HG03066 (cell line): ENCODE data around the gene ZNF414.
"Not testable (repeated sequence)": the region's sequence is repeated elsewhere in the genome, so short reads cannot be mapped to it uniquely, and the experiment has no call there.

ENCODE experiments used
- ATAC-seq: cut with Tn5 transposase; IDR thresholded peaks from one replicate; pipeline ENCODE4 v1.9.1; 2021; ENCODE audit warnings: low read depth; ENCODE audit not compliant: unreplicated experiment

The ZNF414 gene, protein sequence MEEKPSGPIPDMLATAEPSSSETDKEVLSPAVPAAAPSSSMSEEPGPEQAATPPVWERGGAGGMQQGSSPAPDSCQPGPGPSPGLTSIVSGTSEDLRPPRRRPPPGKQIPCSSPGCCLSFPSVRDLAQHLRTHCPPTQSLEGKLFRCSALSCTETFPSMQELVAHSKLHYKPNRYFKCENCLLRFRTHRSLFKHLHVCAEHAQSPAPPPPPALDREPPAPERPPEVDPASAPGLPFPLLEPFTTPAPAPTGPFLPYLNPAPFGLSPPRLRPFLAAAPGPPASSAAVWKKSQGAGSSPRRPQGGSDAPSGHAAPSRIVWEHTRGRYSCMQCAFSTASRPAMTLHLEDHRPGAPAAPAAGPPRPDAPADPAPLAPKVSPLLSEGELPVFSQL

DNA sequence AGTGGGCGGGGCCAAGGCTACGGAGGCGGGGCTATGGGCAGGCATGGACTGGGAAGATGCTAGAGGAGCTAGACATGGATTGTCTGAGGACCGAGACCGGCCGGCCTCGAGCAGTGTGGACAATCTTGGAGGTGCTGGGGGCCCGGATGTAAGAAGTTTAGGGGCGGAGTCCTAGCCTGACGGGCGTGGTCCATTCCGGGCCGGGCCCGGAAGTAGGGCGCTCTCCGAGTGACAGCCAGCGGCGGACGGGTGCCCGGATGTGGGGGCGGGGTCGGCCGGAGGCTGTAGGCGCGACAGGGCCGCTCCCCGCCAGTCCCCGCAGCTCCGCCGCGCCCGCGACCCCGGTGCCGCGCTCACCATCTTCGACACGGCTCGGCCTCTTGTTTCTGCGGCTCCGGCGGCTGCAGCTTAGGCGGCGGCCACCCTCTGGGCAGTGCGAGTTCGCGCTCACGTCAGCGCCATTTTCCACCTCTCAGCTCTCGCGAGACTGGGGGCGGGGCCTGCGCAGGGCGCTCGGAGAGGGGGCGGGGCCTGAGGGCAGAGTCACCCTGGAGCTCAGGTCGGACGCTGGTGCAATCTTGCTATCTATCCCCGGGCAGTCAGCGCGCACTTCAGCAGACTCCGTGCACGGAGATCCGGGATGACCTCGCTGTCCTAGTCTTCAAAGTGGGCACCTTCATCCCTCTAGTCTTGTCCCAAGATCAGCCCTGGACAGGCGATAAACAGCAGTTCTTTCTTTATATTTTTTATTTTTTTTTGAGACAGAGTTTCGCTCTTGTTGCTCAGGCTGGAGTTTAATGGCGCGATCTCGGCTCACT, at the start of gene ZNF414:
ZNF414 (minus strand) TSS at position 481 of the 818 bp plus-strand sequence; CDS start at position 360, 121 bp downstream.
- peak; percentile 91 for ATAC-seq

DNA sequence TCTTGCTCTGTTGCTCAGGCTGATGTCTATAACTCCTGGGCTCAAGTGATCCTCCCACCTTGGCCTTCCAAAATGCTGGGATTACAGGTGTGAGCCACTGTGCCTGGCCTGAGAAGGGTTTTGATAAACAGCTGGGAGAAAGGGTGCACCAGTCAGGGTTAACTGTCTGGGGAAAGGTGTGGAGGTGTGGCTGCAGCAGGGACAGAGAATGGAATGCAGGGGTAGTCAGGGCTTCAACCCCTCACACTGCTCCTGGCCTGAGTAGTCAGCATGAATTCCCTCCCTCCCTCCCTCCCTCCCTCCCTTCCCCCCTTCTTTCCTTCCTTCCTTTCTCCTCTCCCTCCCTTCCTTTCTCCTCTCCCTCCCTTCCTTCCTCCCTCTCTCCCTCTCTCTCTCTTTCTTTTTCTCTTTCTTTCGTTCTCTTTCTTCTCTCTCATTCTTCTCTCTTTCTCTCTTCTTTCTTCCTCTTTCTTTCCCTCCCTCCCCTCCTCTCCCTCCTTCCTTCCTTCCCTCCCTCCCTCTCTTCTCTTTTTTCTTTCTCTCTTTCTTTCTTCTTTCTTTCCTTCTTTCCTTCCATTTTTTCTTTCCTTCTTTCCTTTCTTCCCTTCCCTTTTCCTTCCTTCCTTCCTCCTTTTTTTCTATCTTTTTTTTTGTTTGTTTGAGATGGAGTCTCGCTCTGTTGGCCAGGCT, 47.3 kb upstream of the ZNF414 start:
- no peak for ATAC-seq

DNA sequence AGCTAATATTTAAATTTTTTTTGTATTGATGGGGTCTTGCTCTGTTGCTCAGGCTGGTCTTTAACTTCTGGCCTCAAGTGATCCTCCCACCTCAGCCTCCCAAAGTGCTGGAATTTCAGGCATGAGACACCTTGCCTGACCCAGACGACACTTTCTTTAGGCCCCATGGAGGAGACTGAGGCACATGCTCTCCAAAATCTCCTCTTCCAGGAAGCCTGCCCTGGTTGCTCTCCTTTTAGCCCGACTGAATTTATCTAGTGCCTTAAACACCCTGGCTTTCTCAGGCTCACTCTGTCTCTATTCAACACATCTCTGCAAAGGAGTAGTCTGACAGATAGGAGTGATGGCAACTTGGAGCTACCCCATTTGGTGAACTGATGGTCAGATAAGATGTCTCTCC, 44.4 kb upstream of the ZNF414 start:
- no peak for ATAC-seq

DNA sequence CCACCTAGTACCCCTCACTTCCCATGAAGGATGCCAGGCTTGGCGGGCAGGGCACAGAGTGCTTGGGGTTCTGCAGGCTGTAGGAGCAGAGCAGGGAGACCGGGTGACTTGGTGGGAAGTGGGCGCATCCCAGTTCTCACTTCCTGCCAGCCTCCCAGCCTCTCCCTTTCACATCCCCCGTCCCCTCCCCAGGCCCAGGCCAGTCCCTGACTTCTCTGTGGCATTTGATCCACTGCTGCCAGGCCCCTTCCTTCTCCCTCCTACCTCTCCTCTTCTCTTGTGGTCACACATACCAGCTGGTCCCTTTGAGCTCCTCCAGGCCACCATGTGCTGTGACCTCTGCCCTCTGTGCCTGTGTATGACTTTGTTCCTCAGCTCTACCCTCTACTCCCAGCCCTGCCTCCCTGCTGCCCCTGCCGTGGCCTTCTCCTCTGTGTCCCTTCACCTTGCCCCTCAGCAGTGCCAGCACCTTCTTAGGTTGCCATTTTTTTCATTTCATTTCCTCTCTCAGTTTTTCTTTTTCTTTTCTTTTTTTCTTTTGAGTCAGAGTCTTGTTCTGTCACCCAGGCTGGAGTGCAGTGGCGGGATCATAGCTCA, 43.8 kb upstream of the ZNF414 start:
- ATAC-seq: no peak

DNA sequence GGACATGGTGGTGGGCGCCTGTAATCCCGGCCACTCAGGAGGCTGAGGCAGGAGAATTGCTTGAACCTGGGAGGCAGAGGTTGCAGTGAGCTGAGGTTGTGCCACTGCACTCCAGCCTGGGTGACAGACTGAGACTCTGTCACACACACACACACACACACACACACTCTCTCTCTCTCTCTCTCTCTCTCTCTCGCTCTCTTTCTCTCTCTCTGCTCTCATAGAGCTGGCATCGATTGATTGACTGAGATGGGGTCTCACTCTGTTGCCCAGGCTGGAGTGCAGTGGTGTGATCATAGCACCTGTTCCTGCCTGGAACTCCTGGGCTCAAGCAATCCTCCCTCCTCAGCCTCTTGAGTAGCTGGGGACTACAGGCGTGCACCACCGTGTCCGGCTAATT, 39.8 kb upstream of the ZNF414 start:
- ATAC-seq: not testable (repeated sequence)

DNA sequence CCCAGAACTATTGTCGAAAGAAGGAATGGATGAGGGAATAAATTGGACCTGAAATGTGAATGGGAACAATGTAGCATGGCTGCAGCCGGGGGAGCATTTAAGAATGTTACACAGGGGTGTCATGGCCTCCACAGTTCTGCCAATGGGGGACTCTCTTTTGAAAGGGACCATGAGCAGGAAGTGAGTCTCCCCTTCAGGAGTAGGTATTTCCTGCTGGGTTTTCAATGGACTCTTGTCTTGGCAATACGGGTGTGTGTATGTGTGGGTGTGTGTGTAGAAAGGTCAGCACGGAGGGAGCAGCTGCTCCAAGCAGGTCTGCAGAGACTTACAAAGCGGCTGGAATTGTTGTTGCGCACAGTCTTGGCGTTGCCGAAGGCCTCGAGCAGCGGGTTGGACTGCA, 38.8 kb upstream of the ZNF414 start:
- ATAC-seq: no peak

DNA sequence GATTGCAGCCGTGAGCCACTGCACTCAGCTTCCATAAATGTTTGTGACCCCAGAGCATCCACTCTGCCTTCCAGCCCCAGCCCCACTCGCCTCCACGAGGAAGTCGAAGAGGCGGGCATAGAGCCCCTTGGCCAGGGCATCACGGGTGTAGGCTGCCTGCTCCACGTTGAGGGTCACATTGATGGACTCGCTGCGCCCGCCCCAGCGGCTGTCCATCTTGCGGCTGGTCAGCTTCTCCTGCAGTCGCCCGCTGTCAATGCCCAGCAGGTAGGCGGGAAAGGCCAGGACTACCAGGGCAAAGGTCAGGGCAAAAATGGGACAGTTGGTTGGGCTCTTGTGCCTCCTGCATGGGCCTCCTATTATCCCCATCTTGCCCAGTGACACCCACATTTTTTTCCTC, 36.1 kb upstream of the ZNF414 start:
- ATAC-seq: no peak

DNA sequence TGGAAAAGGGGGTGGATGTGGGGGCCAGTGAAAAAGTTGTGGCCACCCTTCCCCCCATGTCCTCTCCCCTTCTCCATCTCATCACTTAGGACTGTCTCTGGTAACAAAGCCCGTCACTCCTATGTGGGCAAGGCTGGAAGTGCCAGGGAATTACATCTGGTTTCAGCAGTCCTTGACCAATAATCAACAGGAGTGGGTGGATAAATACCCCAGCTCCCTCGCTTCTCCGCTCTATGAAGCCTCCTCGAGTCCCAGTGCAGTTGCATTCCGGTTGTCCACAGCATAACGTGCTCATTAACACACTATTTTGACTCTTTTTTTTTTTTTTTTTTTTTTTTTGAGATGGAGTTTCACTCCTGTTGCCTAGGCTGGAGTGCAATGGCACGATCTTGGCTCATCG, 31.8 kb upstream of the ZNF414 start:
- ATAC-seq: no peak

DNA sequence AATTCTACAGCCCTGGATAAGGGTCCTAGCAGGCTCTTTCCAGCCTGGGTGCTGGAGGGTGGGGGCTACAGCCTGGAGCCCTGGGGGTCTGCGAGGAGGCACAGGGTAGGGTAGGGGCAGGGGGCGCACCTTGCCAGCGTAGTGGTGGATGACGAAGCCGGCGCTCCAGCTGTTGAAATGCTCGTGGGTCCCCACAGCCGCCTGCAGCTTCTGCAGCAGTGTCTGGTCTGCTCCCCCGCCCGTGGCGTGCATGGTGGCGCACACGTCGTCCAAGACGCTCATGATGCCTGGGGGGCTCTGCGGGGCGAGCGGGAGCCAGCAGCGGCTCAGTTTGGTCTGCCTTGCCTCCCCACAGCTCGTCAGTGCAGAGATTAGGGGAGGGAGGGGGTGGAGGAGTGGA, 30.2 kb upstream of the ZNF414 start:
- ATAC-seq: no peak

DNA sequence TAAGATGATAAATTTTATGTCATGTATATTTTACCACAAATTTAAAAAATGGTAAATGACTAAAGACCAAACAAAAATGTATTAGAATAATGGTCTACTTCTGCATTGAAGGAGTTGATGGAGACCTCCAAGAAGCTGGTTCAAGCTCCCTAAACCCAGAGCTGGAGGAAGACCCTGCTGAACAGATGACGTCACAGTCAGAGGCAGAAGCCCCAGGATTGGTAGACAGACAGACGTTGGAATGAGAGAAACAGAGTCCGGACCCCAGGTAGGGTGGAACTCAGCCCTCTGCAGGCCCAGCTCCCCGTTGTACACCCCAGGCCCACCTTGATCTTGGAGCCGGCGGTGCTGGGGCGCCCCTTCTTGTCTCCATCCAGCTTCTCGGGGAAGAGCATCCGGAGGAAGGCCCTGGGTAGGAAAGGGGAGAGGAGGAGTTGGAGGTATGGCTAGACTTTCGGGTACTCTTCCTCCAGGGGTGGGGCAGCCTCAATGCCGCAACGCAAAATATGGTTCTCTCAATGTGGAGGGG, 25.7 kb upstream of the ZNF414 start:
- ATAC-seq: no peak

DNA sequence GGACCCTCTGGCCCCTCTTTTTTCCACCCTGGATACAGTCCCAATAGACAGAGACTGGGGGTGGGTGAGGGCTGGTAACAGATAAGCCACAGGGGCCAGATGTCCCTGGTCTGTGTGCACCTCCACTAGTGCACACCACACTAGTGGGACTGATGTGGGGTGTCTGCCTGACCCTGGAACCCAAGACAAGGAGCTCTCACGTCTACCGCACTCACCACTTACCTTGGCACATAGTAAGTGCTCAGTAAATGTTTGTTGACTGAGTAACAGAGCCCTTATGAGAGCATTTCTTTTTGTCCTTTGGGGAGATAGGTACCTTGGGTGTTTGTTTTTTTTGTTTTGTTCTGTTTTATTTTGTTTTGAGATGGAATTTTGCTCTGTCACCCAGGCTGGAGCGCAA, 23.1 kb upstream of the ZNF414 start:
- no peak for ATAC-seq

DNA sequence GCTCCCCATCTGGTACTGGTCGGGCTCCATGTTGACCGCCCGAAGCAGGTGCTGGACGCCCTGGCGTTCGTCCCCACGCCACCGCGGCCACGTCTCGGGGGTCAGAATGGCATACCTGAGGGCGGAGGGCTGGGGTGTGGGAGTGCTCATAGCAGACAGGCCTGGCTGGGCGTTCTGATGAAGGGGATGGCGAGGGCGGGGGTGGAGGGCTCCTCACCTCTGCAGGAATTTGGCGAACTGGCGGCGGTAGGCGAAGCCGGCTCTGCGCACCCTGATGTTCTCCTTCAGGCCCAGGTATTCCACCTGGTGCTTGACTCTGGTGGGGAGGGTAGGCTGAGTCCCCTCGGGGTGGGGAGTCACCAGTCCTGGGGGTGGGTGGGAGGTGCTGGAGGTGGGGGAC, 22.3 kb upstream of the ZNF414 start:
- ATAC-seq: no peak

DNA sequence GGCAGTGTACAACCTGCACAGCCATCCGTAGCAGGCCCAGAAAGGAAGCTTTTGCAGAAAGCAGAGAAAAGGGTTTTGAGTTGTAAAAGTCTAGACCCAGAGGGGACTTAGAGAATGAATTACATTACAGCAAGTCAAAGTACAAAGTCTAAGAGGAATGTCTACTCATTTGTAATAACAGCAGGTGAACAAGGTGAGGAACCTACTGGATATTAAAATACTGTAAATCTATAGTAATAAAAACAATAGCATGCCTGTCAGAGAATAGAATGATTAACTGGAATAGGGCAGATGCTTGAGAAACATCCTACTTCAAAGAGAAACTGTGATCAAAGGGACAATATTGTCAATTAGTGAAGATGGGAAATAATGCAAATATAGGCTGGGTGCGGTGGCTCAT, 18.3 kb upstream of the ZNF414 start:
- no peak for ATAC-seq

DNA sequence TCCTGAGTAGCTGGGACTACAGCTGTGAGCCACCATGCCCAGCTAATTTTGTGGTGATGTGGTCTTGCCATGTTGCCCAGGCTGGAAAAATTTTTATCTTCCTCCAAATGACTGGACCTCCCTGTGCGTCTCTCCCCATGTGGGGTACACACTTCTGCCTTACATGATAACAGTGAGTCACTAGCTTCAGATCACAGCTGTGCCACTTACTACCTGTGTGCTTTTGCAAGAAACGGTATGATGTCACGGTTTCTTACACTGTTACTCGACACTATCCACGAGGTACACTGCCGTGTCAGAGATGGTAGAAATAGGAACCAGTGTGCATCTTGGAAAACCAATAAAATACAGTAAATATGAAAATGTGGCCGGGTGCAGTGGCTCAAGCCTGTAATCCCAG, 17.5 kb upstream of the ZNF414 start:
- ATAC-seq: no peak

DNA sequence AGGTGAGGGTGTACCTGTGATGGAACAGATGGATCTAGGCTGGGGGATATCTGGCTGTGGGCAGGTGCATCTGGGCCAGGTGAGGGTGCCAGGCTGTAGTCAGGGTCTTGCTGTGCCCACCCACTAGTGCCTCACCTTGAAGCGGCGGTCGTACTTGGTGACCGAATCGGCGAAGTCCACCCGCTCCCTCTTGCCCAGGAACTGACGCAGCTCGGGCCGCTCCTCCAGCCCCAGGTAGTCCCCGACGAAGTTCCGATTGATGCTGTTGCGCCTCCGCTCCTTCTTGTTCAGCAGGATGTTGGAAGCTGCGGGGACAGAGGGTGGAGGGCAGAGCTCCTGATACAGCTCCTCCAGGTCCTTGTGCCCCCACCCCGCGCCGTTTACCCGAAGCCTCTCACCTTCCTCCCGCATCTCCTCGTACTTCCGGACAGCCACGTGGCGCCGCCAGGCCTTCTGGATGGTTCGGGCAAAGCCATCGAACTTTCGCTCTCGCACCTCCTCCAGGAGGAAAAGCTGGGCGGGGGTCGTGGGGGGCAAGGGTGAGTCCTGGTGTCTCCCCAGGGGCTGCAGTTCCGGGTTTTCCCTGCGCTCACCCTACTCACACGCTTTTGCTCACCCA, 16.2 kb upstream of the ZNF414 start:
- ATAC-seq: no peak

DNA sequence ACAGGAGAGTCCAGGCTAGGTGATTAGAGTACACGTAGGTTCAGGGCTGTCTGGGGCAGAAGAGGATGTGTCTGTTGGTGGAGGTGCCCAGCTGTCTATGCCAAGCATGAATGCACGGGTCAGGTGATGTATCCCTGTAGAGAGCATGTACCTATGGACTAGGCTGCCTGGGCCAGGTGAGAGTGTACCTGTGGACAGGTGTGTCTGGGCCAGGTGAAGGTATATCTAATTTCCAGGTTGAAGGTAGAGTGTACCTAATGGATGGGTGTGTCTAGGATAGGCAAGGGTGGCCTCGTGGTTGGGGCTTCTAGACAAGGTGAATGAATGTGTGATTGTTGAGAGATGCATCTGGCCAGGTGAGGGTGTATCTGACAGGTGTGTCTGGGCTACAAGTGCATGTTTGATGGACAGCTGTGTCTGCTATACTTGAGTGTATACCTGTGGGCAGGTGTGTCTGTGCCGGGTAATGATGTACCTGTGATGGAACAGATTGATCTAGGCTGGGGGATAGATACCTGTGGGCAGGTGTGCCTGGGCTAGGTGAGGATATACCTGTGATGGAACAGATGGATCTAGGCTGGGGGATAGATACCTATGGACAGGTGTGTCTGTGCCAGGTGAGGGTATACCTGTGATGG, 15.5 kb upstream of the ZNF414 start:
- no peak for ATAC-seq

DNA sequence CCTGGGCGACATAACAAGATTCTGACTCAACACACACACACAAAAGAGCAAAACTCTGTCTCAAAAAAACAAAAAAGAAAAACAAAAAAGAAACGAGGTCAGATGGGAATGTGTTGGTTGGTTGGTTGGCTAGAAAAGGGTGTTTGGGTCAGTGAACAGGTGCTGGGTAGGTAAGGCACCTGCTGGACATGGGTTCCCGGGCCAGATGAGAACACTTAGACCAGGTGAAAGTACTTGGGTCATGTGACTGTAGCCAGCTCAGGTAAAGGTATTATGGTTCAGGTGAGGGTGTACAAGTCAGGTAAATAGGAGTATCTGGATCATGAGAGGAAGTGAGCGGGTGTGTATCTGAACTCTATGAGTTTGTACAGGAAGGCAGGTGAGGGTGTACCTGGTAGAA, 14.5 kb upstream of the ZNF414 start:
- ATAC-seq: no peak

DNA sequence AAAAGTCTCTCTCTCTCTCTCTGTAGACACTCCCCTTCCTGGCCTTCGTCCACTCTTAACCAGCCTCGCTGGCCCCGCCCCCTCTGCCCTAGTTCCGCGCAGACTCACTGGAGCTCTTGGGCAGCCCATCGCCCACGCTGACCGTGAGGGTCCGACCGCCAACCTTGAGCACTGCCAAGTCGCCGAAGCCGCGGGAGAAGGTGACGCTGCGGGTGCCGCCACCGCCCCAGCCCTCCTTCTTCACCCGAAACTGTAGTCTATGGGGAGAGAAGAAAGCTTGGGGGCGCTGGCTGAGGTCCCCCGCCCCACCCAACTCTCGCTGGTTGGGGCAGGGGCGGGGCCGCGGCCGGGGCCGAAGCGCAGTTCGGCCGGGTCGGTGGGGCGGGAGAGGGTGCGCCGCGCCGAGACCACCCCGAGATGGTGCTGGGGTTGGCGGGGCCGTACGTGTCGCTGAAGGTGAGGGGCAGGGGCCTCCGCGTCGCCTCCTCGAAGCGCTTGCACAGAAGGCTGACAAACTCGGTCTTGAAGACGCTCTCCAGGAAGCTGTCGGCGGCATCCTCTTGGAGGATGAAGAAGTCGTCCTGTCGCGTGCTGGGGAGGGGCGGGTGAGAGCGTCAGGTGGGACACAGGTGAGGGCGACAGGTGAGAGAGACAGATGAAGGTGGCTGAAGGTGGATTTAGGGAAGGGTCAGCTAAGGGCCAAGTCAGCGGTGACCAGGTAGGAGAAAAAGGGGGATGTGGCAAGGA, 12.6 kb upstream of the ZNF414 start:
- no peak for ATAC-seq

DNA sequence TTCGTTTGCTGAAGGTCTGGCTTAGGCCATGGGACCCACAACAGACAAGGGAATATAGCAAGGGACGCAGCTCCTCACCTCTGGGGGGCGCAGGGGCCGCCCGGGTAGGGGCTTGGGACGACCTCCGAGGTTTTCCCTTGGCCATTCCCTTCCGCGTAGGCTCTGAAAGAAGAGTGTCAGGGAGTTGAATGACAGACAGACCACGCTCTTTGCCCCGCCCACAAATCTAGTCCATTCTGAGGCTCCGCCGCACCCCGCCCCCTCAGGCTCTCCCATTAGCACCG, 11.4 kb upstream of the ZNF414 start:
- no peak for ATAC-seq
